Esophagus muscularis mucosa (tissue), 4 donors: ENCODE results near the gene DDX49. TPM values are rescaled to one million over a fixed set of nuclear protein-coding genes. Genes with fewer than 3 reads are reported as not detected.

Source experiments
- DNase-seq: peaks from one replicate; pipeline ENCODE4 v3.0.0-alpha.2; 2017; ENCODE audit errors: extremely low spot score
- H3K27ac ChIP-seq, 4 donors: fragments of 200-600 bp; sonication (generic); replicated peaks in 1 of 4; 1 replicate in 3 of 4; 2 replicates in 1 of 4; pipeline ENCODE4 v1.5.1; 2016 to 2019; ENCODE audit warnings: mild to moderate bottlenecking in 1 of 4
- H3K27me3 ChIP-seq, 4 donors: fragments of 200-600 bp; sonication (generic); one replicate each; pipeline versions ENCODE4 v1.5.1 to v1.6.0; 2016 to 2019
- H3K36me3 ChIP-seq, 4 donors: fragments of 200-600 bp; sonication (generic); one replicate each; pipeline ENCODE4 v1.5.1; 2016 to 2019
- H3K4me1 ChIP-seq, 4 donors: fragments of 200-600 bp; sonication (generic); one replicate each; pipeline ENCODE4 v1.5.1; 2016 to 2019
- H3K4me3 ChIP-seq, 4 donors: fragments of 200-600 bp; sonication (generic); 1 replicate in 2 of 4; 2 replicates in 2 of 4; pipeline ENCODE4 v1.5.1; 2016 to 2019; ENCODE audit warnings: mild to moderate bottlenecking in 4 of 4, moderate library complexity in 1 of 4
- H3K9me3 ChIP-seq, 4 donors: fragments of 200-600 bp; sonication (generic); 1 replicate in 3 of 4; 2 replicates in 1 of 4; pipeline ENCODE4 v1.5.1; 2016 to 2019
- EP300 ChIP-seq: sonication (generic); formaldehyde crosslinking; IDR thresholded peaks from one replicate; pipeline ENCODE4 v1.6.1; 2017; ENCODE audit warnings: antibody characterized with exemption
- POLR2A ChIP-seq: fragments of 450-650 bp; IDR thresholded peaks from one replicate; pipeline ENCODE4 v1.6.1; 2017; ENCODE audit warnings: antibody characterized with exemption, moderate library complexity, mild to moderate bottlenecking, low read depth
- POLR2AphosphoS5 ChIP-seq, 2 donors: sonication (generic); formaldehyde crosslinking; IDR thresholded peaks; one replicate each; pipeline ENCODE4 v1.6.1; 2017; ENCODE audit warnings: antibody characterized with exemption in 2 of 2
- WGBS: methylation state at CpG from one replicate; pipeline ENCODE4 v1.1.5; 2018; 5-methylcytosine and 5-hydroxymethylcytosine counted together
- intact Hi-C: fragments of 100-400 bp; cut with DNase I; formaldehyde crosslinking; loops from one replicate; pipeline ENCODE4 v1.15.1; 2023
- total RNA-seq, 4 donors: library from RNA; depleted of rRNA; stranded (reverse); fragments of >200 nt; gene quantifications; one replicate each; pipeline versions ENCODE4 v1.1.0 to v1.2.1, GENCODE V29; 2016
- TF ChIP-seq, protein P1 (sequence below), 3 experiments: fragments of 200-600 bp in 2 of 3; fragments of 450-650 bp in 1 of 3; sonication (generic) in 2 of 3; IDR thresholded peaks; one replicate each; pipeline ENCODE4 v1.5.1; 2017 to 2019; ENCODE audit warnings: antibody characterized with exemption in 3 of 3, mild to moderate bottlenecking in 2 of 3, moderate library complexity in 1 of 3

DDX49 gene
- total RNA-seq, 4 donors from 2014 or later = 38.4 to 42.6 (median 41.7) TPM

DNA sequence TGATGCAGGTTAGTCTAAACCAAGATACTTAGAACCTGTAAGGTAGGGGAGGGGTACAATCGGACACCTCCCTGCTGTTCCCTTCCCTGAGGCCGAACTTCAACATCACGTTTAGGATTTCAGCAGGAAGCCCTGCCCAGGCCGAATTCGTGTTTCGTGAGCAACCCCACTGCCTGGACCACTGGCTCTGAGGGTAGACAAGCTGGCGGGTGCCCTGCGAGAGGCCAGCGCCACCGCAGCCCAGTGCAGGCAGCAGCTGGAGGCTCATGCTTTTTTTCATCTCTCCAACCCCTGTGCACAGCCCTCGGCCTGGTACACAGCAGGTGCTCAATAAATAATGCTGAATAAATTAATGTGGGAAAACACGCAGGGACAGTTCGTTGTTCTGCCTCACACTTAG, 13.8 kb downstream of the DDX49 start:
- 89% methylated on average over 7 of the region's 13 CpGs for WGBS
- Histone ChIP-seq H3K9me3 (no peaks in the 10 kb centered on the region), H3K4me3 (no peak overlapping the region), H3K36me3 (peaks cover 9 to 84% (median 60%) of the 10 kb centered on the region in 4 donors), H3K27ac (no peak overlapping the region), H3K27me3 (no peaks in the 10 kb centered on the region), H3K4me1 (peaks cover 0 to 14% (median 12%) of the 10 kb centered on the region in 4 donors)
- TF ChIP-seq POLR2A (no peak), POLR2AphosphoS5 (IDR thresholded peaks at IDR 0.05) (no peak), EP300 (no peak)
- TF ChIP-seq, protein P1, sequence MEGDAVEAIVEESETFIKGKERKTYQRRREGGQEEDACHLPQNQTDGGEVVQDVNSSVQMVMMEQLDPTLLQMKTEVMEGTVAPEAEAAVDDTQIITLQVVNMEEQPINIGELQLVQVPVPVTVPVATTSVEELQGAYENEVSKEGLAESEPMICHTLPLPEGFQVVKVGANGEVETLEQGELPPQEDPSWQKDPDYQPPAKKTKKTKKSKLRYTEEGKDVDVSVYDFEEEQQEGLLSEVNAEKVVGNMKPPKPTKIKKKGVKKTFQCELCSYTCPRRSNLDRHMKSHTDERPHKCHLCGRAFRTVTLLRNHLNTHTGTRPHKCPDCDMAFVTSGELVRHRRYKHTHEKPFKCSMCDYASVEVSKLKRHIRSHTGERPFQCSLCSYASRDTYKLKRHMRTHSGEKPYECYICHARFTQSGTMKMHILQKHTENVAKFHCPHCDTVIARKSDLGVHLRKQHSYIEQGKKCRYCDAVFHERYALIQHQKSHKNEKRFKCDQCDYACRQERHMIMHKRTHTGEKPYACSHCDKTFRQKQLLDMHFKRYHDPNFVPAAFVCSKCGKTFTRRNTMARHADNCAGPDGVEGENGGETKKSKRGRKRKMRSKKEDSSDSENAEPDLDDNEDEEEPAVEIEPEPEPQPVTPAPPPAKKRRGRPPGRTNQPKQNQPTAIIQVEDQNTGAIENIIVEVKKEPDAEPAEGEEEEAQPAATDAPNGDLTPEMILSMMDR (IDR thresholded peaks at IDR 0.05) = no peak
- DNase-seq = no peak
- intact Hi-C loops = loop anchor here (10.0 kb wide), 1 partner anchor 52 kb away; no protein-coding TSS in a partner anchor

DNA sequence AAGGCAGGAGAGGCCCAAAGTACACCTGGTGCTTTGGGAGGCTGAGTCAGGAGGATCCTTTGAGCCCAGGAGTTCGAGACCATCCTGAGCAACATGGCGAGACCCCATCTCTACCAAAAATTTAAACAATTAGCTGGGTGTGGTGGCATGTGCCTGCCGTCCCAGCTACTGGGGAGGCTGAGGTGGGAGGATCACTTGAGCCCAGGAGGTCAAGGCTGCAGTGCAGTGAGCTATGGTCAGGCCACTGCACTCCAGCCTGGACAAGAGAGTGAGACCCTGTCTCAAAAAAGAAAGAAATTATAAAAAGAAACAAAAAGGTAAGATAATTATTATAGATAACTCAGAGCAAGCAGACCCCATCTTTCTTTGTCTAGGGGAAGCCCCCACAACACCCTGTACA, 19.6 kb downstream of the DDX49 start:
- WGBS = 86% methylated on average over 3 of the region's 3 CpGs
- Histone ChIP-seq H3K9me3 (no peaks in the 10 kb centered on the region), H3K4me1 (peaks cover 11 to 23% (median 20%) of the 10 kb centered on the region in 4 donors), H3K4me3 (peak overlapping the region in 1 of 4 donors; percentile 73), H3K27ac (peak overlapping the region in 1 of 4 donors; percentile 74), H3K27me3 (no peaks in the 10 kb centered on the region), H3K36me3 (peaks cover 2 to 45% (median 21%) of the 10 kb centered on the region in 4 donors)
- TF ChIP-seq POLR2AphosphoS5 (IDR thresholded peaks at IDR 0.05) = no peak
- no peak for TF ChIP-seq POLR2A
- no peak for TF ChIP-seq EP300
- TF ChIP-seq, protein P1 (IDR thresholded peaks at IDR 0.05) = no peak
- no peak for DNase-seq
- intact Hi-C loops = loop anchor here (10.0 kb wide), 1 partner anchor 46 kb away; no protein-coding TSS in a partner anchor

DNA sequence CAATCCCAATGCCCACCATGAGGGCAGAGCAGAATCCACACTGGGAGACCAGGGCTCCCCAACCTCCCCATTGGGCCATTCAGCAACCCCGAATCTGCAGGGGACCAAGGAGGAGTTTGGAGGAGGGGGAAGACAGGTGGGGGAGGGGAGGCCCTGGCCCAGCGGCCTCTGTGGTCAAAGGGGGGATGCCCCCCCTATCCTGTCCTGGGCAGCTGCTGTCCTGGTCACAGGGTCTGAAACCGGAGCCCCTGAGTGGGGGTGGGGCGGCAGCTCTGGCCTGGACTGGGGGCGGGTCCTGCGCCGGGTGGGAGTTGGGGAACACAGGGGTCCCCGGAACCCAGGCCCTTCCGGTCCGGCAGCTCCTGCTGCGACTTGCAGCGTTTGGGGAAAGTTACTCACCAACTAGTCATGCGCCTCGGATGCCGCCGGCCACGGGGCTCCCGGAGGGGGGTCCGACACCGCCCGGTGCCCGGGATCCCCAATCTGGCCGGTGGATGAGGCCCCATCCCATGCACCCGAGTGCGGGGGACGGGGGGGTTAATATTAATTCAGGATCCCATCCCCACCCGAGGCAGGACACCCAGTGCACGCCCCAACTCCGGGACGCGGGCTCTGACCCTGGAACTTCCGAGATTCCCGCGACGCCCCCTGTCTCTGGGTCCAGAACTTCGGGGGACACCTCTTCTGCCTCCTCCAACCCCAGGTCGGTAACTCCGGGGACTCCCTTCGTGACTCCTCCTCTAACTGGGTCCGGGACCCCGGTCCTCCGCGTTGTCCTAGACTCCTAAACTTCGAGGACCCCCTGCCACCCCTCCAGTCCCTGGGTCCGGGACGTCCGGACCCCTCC, 20.6 kb downstream of the DDX49 start:
- TF ChIP-seq POLR2AphosphoS5 (IDR thresholded peaks at IDR 0.05) (peak in 1 of 2 donors; percentile 37), POLR2A (no peak), EP300 (no peak)
- TF ChIP-seq, protein P1 (IDR thresholded peaks at IDR 0.05) = no peak
- intact Hi-C loops = loop anchor here (10.0 kb wide), 1 partner anchor 45 kb away; no protein-coding TSS in a partner anchor
- Histone ChIP-seq H3K27me3 (no peaks in the 10 kb centered on the region), H3K36me3 (peaks cover 0 to 38% (median 15%) of the 10 kb centered on the region in 4 donors), H3K9me3 (no peaks in the 10 kb centered on the region), H3K27ac (peak overlapping the region; percentile 56 to 74 (median 72)), H3K4me1 (peaks cover 11 to 23% (median 20%) of the 10 kb centered on the region in 4 donors), H3K4me3 (peak overlapping the region; percentile 73 to 83 (median 79))
- DNase-seq = no peak
- under 1% methylated on average over 33 of the region's 47 CpGs for WGBS

DNA sequence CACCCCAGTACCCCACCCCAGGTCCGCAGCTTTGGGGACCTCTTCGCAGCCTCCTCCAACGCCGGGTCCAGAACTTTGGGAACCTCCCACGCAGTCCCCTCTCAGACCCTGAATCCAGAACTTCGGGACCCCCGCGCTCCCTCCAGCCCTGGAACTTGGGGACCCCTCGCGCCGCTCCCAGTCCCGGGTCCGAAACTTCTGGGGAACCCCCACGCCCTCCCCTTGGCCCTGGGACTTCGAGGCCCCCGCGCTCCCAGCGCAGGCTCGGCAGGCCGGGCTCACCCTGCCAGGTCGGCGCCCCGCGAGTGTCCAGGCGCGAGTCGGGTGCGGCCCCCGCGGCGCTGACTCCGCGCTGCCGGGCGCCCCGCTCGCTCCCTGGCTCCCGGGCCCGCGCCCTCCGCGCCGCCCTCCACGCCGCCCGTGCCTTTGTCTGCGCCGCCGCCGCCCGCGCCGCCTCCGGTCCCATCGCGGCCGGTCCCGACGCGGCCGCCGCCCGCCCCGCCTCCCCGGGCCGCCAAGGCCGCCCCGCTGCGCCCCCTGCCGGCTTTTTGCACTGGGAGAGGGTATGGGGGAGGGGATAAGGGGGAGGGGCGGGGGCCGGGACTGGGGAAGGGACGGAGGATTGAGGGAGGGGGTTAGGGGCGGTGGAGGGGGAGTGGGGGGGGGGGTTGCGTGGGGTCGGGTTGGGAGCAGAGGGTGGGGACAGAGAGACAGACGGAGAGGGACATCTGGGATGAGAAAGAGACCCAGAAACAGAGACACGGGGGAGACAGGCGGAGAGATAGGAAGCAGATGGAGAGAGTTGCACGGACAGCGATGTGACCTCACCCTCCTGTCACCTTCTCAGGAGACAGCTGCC, 21.5 kb downstream of the DDX49 start, which contains the start of gene HOMER3:
Gene HOMER3 (minus strand): TSS at position 449 of the 859 bp plus-strand sequence. CDS start 2,235 bp downstream, outside the sequence.
- no peak for DNase-seq
- TF ChIP-seq POLR2AphosphoS5 (IDR thresholded peaks at IDR 0.05) (no peak), EP300 (no peak), POLR2A (no peak)
- TF ChIP-seq, protein P1 (IDR thresholded peaks at IDR 0.05) = peak in 2 of 3 experiments; percentile 24 to 58
- intact Hi-C loops = no loop called here

More for the DNA sequence above, 21.5 kb downstream of the DDX49 start, which contains the start of gene HOMER3:
- Histone ChIP-seq H3K9me3 (no peaks in the 10 kb centered on the region), H3K4me1 (peaks cover 11 to 23% (median 20%) of the 10 kb centered on the region in 4 donors), H3K36me3 (peaks cover 0 to 29% (median 12%) of the 10 kb centered on the region in 4 donors), H3K4me3 (peak within 1 kb of the TSS; percentile 73 to 83 (median 79)), H3K27ac (peak within 1 kb of the TSS; percentile 56 to 74 (median 72)), H3K27me3 (no peaks in the 10 kb centered on the region)
- WGBS = 2% methylated on average over 46 of the region's 81 CpGs
